NCI-H2227 (cell line): Measurements from ENCODE around the gene CRADD.
"Not testable (repeated sequence)": the region's sequence is repeated elsewhere in the genome, so short reads cannot be mapped to it uniquely, and the experiment has no call there.

Experiments
- DNase-seq: peaks from one replicate; lab custom pipeline; 2025; ENCODE audit not compliant: unreplicated experiment; lab: John Stamatoyannopoulos, UW

CRADD gene

DNA sequence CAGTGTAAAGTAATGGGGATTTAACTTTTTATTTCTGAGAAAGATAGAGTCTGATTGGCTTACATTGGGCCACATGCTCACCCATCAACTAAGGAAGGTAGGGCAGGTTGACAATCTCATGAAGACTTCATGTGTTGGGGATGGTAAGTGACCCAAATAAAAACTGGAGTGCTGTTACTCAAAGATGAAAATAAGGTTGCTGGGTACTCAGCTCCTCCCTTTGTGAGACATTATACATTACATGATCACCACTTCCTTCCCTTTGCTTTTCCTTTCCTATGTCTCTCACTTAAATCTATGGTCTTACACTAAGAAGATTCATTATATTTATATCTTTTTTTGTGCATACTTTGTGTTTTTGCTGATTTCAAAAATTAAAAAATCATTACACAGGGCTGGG is 247.2 kb downstream of the CRADD start:
- no peak for DNase-seq

DNA sequence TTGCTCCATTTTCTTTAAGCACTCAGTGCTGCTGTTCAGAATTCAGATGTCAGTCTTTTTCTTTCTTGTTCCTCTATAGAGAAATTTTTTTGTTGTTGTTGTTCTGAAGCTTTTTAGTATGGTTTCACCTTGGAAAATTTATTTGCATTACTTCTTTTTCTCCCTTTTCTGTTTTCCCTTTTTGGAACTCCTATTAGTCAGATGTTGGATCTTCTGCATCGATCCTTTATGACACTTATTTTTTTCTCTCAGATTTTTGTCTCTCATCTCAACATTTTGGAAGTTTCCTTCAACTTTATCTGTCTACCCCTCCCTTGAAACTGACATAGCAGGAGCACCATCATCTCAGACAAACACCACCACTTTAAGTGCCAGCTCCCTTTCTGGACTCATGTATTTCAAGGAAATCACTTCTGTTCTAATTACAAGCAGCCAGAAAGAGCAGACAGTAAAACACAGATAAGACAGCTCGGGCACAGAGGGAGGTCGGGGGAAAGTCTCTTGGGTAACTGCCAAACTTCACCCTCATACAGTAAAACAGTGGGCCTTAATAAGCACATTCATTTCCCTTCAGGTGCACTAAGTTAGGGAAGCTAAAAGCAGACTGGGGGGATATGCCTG is 248.5 kb downstream of the CRADD start:
- DNase-seq, result no peak

DNA sequence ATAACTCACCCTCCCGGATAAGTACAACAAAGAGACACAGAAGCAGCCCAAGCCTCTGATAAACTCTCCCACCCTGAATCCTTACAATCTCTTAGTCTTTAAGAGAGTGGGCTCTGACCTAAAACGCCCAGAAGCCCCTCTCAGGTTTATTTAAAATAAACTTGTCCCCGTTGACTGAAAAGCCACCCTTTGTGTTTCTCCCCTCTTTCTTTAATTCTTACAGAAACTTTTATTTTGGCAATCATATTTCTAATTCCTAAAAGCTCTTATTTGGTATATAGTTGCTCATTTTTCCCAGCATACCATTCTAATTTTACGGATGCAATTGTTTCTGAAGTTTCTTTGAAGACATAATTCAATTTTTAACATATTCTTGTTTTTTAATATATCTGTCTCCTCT is 249.1 kb downstream of the CRADD start:
- DNase-seq, result no peak

DNA sequence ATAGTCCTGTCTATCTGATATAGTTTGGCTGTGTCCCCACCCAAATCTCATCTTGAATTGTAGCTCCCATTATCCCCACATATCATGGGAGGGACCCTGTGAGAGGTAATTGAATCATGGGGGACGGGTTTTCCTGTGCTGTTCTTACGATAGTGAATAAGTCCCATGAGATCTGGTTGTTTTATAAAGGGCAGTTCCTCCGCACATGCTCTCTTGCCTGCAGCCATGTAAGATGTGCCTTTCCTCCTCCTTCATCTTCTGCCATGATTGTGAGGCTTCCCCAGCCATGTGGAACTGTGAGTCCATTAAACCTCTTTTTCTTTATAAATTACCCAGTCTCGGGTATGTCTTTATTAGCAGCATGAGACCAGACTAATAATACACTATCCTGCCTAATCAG is 251.9 kb downstream of the CRADD start:
- not testable (repeated sequence) for DNase-seq

DNA sequence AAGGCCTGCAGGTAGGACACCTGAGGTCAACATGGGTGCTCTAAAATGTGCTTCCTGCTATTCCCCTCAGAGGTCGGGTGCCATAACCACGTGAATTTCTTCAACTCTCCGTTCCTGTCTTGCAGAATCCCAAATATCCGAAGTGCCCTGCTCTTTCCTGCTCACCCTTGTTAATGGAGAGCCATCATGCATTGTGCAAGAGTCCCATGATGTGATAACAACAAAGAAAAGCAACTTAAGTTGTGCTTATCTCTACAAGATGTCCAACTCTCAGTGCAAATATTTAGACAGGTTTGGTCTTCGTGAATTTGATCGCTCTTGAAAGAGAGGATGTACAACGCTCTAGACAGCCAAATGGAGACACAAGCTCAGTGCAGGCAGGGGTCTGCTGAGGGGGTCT is 260.6 kb downstream of the CRADD start:
- no peak for DNase-seq

DNA sequence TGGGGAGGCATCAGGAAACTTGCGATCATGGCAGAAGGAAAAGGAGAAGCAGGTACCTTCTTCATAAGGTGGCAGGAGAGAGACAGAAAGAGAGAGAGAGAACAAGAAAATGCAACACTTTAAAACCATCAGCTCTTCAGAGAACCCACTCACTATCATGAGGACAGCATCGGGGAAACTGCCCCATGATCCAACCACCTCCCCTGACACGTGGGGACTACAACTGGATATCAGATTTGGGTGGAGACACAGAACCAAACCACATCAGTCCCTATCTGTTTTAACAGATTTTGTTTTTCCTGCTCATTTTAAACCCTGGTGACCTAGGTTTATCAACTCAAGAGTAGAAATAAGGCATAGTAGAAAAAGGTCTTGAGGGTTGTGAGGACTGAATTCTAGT is 261.1 kb downstream of the CRADD start:
- DNase-seq, result no peak

DNA sequence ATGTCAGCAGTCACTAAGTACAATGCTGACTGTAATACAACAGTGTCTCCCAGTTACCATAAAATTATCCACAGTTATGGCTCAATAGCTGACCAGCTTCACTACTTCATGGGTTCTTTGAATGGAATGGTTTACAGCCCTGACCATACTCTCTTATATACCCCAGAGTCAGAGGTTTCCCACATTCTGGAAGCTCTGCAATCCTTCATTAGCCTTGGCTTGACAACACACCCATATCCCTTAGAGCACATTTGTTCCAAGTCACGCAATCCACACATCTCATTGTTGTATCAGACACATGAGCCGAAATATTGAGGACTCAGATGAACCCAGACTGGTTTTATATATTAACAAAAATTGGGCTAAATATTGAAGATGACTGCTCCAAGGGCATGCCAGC is 261.8 kb downstream of the CRADD start:
- no peak for DNase-seq

DNA sequence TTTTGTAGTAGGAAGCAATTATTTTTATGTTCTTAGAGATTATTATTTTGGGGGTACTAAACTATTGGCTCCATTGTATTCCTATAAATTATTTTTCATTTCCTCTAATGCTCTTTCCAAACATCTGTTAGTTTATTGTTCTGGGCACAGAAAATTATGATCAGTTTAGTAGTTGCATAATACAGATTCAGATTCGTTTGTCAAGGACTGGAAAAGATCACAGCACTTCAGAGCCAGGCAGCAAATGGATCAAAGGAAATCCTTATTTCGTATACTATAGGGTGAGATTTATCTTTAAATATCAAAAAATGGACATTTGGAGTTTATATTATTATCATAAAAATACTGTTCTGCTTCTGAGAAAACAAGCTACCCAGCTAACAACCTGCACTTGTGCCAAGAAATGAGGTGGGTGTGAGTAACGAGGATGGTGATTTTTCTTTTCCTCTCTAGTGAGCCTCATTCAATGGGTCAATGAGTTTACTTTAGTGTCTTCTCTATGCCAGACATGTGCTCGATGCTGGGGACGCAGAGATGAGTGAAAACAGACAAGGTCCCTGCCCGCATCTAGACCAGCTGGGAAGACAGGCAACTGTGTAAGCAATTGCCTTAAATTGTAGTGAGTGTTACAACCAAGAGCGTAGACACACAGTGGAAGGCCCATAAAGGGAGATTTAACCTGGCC is 262.6 kb downstream of the CRADD start:
- DNase-seq, result no peak

DNA sequence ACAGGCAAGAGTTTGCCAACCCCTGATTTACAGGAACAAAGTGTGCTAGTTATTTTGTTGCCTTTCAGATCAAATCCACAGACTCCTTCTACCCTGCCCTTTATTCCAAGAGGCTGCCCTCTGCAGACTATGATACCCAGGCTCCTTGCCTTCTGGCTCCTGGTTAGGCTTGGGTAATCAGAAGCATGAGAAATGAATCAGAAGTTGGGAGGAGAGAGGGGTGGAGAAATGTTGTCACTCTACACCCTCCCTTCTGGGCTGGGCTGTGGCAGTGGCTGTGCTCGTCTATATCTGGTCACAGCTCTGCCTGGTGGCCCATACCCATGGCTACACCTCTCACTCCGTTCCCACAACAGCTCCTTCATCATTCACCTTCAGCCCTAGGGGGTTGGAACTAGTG is 266.6 kb downstream of the CRADD start:
- no peak for DNase-seq

DNA sequence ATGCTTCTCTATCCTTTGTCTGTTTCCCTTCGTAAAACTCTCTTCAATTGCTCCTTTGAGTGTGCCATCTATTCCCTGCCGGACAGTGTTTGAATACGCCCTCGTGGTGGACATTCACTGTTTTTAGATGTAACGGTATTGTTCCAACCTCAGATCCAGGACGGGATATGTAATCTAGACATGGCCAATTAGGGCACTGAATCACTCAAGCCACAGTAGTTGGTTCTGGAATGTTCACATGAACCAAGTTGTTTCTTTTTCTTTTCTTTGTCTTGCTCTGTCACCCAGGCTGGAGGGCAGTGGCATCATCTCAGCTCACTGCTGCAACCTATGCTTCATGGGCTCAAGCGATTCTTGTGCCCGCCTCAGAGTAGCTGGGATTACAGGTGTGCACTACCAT is 267.0 kb downstream of the CRADD start:
- DNase-seq, result no peak
